Renal cortex interstitium (tissue), 11 donors: ENCODE measurements around the gene WWTR1. TPM values are rescaled to one million over a fixed set of nuclear protein-coding genes. Genes with fewer than 3 reads are reported as not detected.

Source experiments
- DNase-seq, 11 donors: peaks; one replicate each; pipeline ENCODE4 v3.0.0-alpha.2; 2013; ENCODE audit warnings: low read depth in 9 of 11, low spot score in 4 of 11; ENCODE audit errors: extremely low read depth in 1 of 11
- polyA plus RNA-seq, 3 donors: library from polyadenylated mRNA; unstranded; fragments of 120-200 nt; gene quantifications; one replicate each; pipeline ENCODE4 v1.2.1, GENCODE V29; 2013; ENCODE audit not compliant: insufficient read length in 3 of 3

Gene WWTR1
- polyA plus RNA-seq, 3 donors: 92.3 to 117 (median 111) TPM

- DNase-seq: no peak
These were observed 187.4 kb downstream of the WWTR1 start for GRCh38 chr3:149470381-149470780.

GRCh38 chr3:149468504-149469212 lies 189.2 kb downstream of the WWTR1 start:
- no peak for DNase-seq

Other genes with a start within 250 kb of the WWTR1 start
- 1 to 10 TPM; 2.5 to 4.2 (median 3.2) TPM for gene TM4SF4, start 183.3 kb downstream of the WWTR1 start, polyA plus RNA-seq
- 10 to 100 TPM; 52.1 to 61.9 (median 60.2) TPM for gene COMMD2, start 94.5 kb upstream of the WWTR1 start, polyA plus RNA-seq
- under 1 TPM; 0.17 to 0.67 (median 0.46) TPM for gene ANKUB1, start 134.5 kb upstream of the WWTR1 start, polyA plus RNA-seq
- gene RNF13, start 155.2 kb upstream of the WWTR1 start, polyA plus RNA-seq: 10 to 100 TPM; 79.2 to 97.8 (median 87.7) TPM